Cerebellar nuclear complex (tissue), 1 donor: ENCODE data around the gene COX6B2.
"Not testable (repeated sequence)": the region's sequence is repeated elsewhere in the genome, so short reads cannot be mapped to it uniquely, and the experiment has no call there.

ENCODE experiments used
- DNase-seq, 2 experiments: peaks; one replicate each; lab custom pipeline; 2025; lab: John Stamatoyannopoulos, UW

Gene COX6B2

DNA sequence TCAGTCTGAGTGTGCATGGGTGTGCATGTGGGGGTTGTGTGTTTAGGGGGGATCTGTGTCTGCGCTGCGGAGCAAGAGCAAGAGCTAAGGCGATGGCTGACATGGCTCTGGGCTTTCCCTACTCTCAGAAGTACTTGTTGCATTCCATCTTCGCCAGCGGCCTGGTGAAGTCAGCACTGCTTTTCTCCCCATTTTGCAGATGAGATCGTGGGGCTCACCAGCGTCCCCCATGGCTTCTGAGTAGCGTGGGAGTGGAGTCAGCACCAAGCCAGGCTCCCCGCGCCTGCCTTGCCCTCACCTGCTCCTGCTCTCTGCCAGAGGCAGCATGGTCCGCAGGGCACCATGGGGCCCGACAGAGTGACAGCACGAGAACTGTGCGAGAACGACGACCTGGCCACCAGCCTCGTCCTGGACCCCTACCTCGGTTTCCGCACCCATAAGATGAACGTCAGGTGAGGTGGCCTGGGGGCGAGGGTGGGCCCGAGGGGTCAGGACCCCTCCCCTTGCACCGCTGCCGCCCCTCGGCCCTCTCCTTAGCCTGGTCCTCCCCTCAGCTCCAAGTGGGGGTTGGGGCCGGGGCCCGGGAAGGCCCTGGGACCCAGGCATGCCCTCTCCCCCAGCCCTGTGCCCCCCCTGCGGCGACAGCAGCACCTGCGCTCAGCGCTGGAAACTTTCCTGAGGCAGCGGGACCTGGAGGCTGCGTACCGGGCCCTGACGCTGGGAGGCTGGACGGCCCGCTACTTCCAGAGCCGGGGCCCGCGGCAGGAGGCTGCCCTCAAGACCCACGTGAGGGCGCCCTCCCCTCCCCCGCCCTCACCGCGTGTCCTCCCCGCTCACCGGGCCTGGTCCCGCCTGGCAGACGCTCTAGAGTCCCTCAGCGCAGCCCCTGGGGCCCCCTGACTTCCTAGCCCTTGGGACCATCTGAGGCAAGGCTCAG, 12.7 kb downstream of the COX6B2 start:
- no peak for DNase-seq

GRCh38 chr19:55341171-55341588, 13.3 kb downstream of the COX6B2 start:
- no peak for DNase-seq

GRCh38 chr19:55340784-55341147, 13.8 kb downstream of the COX6B2 start:
- no peak for DNase-seq

GRCh38 chr19:55339889-55340783, 14.4 kb downstream of the COX6B2 start:
- no peak for DNase-seq

GRCh38 chr19:55339105-55339888, 15.2 kb downstream of the COX6B2 start, which contains the start of gene KMT5C:
Gene KMT5C (plus strand): TSS chr19:55339876. CDS start chr19:55341937, 2,061 bp downstream.
- peak; percentile 99 to 100 for DNase-seq

- DNase-seq = no peak
Measured at GRCh38 chr19:55336101-55336500, 18.4 kb downstream of the COX6B2 start.

- no peak for DNase-seq
Measured at GRCh38 chr19:55333870-55334269, 20.6 kb downstream of the COX6B2 start.

- DNase-seq = not testable (repeated sequence)
Measured at GRCh38 chr19:55329791-55330190, 24.7 kb downstream of the COX6B2 start.

GRCh38 chr19:55328774-55329318, 25.7 kb downstream of the COX6B2 start:
- DNase-seq = not testable (repeated sequence)

GRCh38 chr19:55325172-55325571, 29.3 kb downstream of the COX6B2 start, which contains the start of gene TMEM150B:
Gene TMEM150B (minus strand): TSS chr19:55325341. CDS start chr19:55321036, 4,305 bp downstream.
- DNase-seq = no peak

DNA sequence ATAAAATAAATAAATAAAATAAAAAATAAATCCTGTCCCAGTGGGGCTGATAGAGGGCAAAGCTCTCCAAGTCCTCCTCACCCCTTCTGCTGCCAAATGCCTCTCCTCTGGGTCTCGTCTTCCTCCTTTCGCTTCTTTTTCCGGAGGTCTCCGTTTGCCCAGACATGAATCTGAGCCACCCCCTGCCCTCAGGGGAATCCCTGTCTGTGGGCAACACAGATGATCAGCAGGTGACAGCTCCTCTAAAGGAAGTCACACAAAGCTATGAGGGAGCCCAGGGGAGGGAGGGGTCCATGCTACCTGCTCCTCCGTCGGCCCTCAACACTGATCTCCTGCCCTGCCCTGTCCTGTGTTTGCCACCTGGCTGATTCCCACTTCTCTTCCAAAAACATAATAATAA, 29.9 kb downstream of the COX6B2 start:
- DNase-seq = no peak

- no peak for DNase-seq
Measured at GRCh38 chr19:55322204-55322885, 32.2 kb downstream of the COX6B2 start.

DNA sequence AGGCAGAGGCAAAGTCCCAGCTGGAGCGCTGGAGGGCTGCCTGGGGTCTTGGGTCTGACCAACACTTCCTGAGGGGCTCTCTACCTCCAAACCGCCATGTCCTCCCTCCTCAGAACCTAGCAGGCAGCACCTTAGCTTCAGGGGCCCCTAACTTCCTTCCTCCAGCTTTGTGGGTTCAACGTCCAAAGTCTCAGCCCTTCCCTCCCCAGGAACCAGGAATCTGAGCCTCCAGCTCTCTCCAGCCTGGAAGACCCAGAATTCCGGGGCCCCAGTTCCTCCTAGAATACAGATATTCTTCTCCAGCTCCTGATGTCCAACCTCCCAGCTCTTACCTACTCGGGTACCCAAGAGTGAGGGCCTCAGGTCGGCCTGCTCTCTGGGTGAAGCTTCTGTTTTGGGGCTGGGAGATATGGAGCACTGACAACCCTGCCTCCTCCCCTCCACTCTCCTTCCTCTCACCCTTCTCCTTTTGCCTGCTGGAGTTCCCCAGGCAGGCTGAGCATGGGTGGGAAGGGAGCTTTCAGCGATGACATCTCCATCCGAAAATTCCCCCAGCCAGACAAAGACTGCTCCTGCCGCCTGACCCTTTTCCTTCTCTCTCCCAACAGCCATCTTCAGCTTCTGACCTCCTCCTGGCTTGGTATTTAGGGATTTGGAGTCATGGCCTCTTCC, 32.9 kb downstream of the COX6B2 start:
- DNase-seq = no peak

- no peak for DNase-seq
Measured at GRCh38 chr19:55320844-55321419, 33.6 kb downstream of the COX6B2 start.

DNA sequence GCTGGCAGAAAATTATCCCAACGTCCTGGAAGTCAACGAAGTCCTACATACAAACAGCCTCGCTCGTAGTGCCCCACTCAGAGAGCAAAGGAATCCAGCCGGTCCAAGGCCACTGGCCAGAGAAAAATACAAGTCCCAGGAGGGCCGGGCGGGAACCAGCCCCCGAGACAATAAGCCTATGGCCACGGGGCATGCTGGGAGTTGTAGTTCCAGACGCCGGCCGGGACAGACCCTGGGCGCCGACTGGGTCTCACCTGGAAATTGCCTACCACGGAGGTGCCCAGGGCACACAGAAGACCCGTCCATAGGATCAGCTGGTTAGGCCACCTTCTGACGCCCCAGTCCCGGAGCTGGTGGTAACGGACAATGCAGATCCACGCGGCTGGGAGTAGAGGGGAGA, 34.7 kb downstream of the COX6B2 start:
- no peak for DNase-seq

GRCh38 chr19:55316646-55317045, 37.9 kb downstream of the COX6B2 start:
- no peak for DNase-seq

DNA sequence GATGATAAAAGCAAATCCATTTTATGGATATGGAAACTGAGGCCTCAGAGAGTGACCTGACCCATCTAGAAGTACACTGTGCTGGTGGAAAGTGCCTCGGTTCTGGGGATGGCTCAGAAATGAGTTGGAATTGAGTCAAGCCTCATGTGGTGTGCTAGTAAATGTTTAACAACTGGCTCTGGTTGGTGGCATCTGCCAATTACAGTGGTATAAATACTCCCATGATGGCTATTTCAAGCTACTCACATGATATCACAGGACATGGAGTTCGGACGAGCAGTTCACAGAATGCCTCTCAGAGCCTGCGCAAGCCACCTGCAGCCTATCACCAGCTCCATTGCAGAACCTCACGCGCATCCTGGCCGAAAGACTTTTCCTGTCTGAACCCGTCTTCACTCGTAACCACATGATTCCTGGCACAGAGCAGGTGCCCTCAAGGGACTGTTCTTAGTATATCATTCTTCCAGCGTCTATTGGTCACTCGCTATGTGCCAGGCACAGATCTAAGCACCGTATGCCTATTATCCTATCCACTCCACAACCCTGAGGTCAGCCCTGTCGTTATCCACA, 38.5 kb downstream of the COX6B2 start:
- no peak for DNase-seq

DNA sequence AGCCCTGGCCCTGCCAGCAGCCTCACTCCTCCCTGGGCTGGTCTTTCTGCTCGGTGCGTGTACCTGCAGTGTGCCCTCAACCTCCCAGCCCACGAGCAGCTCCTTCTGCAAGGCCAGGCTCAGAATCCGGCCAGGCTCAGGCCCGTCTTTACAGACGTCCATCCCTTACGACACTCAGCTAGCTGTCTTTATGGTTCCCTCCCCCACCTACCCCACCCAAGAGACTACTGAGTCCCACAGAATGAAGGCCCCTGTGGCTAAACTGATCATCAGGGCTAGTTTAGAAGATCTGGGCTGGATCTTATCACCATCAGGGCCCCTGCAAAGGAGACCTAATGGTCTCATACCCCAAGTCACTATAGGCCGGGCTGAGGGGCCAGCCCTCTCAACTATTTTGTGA, 40.1 kb downstream of the COX6B2 start:
- DNase-seq = no peak
